Measurements from ENCODE around the gene MEIS2. TPM values are rescaled to one million over a fixed set of nuclear protein-coding genes. Genes with fewer than 3 reads are reported as not detected.

MEIS2 gene
- total and polyA plus RNA-seq, 2 of the 13 experiments (the other 11 are each of a cell fraction or from before 2014, with no cell fraction given): 10.7 to 12.4 TPM

DNA sequence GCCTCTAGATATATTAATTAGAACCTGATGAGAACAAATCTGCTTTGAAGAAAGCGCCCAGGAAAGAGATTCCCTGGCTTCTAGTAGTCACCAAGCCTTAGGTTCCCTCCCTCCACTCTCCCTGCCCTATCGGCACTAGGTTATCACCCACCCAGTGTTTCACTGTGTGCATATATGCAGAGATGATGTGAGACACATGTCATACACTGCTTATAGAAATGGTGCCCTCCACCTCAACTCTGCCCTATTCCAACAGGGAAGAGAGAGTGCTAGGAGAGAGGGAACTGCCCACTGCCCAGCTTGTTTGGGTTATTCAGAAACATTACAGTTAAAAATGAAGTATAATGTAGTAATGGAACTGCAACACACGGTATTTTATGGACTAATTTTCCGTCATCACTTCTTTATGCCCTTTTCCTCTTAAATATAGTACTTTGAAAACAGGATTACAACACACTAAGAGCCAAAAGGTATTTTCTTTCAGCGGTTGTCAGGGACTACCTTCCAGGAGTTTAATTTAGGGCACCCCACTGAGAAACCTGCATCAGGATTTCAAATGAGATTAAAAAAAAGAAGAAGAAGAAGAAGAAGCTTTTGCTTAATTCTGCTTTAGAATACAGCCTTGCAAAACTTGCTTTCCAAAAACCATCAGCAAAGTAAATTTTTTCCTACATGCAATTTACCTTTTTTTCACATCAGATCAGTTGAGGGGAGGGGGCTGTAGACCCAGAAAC is 55.3 kb downstream of the MEIS2 start:
- FAIRE-seq (no peak), ATAC-seq (no peak), DNase-seq (ENCODE audit: low spot score) (no peak)
- H3K79me2 ChIP-seq (ENCODE audit: insufficient read depth, low read length): no peaks in the 10 kb centered on the region
- in situ Hi-C loops (cut with HindIII; ENCODE audit: extremely low pct_ligation_motif_present, low pct_unique_long_range_greater_than_20kb): loop anchor here (10.0 kb wide), 1 partner anchor 50 kb away; no protein-coding TSS in a partner anchor
- no peaks in the 10 kb centered on the region for H3K9me3 ChIP-seq (ENCODE audit: low read length)
- H3K4me1 ChIP-seq (ENCODE audit: insufficient read depth, low read length): peaks cover 53% of the 10 kb centered on the region
- no peak overlapping the region for H3K9ac ChIP-seq (ENCODE audit: insufficient read depth, low read depth, low read length)
- no peak overlapping the region for H3K27ac ChIP-seq (ENCODE audit: extremely low read length, insufficient read depth, low read length)
- CTCF ChIA-PET (ENCODE audit: low intra/inter-chr PET ratio, low total read pairs): no interaction called here
- WGBS (ENCODE audit: low lambda C conversion rate): 89% methylated on average over 5 of the region's 5 CpGs
- intact Hi-C loops (cut with micrococcal nuclease; ENCODE audit: unreplicated experiment): loop anchor here (5.0 to 10.0 kb wide), 3 partner anchors 42 to 110 kb away; no protein-coding TSS in a partner anchor
- H4K20me1 ChIP-seq (ENCODE audit: insufficient read depth, low read length): no peaks in the 10 kb centered on the region
- no peak overlapping the region for H3K4me3 ChIP-seq (replicated peaks in 1 of 3; ENCODE audit: insufficient read depth in 1 of 3, low read depth in 2 of 3, low read length in 3 of 3)
- POLR2A ChIA-PET: no interaction called here
- peak overlapping the region; percentile 81; the same call in 1 of the 2 replicates for H3K4me2 ChIP-seq (ENCODE audit: low read depth, low read length)
- no peak overlapping the region for H2AFZ ChIP-seq (ENCODE audit: low read length)
- TF ChIP-seq CCDC6 (CRISPR knock-in tag; IDR thresholded peaks at IDR 0.05) (no peak), ZIK1 (CRISPR knock-in tag; IDR thresholded peaks at IDR 0.05; ENCODE audit: borderline replicate concordance, low read depth) (no peak), HDAC6 (IDR thresholded peaks at IDR 0.05; ENCODE audit: low read depth, low read length) (no peak), ZNF24 (IDR thresholded peaks at IDR 0.05) (no peak), CBX1 (IDR thresholded peaks at IDR 0.05; ENCODE audit: low read depth) (no peak), TBX2 (CRISPR knock-in tag; IDR thresholded peaks at IDR 0.05; ENCODE audit: borderline replicate concordance) (no peak), ZFP62 (CRISPR knock-in tag; IDR thresholded peaks at IDR 0.05) (no peak), ZNF572 (CRISPR knock-in tag; IDR thresholded peaks at IDR 0.05) (no peak), SKIL (CRISPR knock-in tag; IDR thresholded peaks at IDR 0.05; ENCODE audit: borderline replicate concordance) (no peak), ZNF674 (CRISPR knock-in tag; IDR thresholded peaks at IDR 0.05; ENCODE audit: low read depth) (no peak), MBD4 (IDR thresholded peaks at IDR 0.05; ENCODE audit: borderline replicate concordance, low read length) (no peak), KDM4B (CRISPR knock-in tag; IDR thresholded peaks at IDR 0.05) (no peak), ZNF589 (CRISPR knock-in tag; conservative IDR thresholded peaks at IDR 0.05) (no peak), TEAD2 (CRISPR knock-in tag; IDR thresholded peaks at IDR 0.05) (no peak), POGZ (CRISPR knock-in tag; IDR thresholded peaks at IDR 0.05) (no peak), ZNF672 (CRISPR knock-in tag; IDR thresholded peaks at IDR 0.05) (no peak), ISX (CRISPR knock-in tag; conservative IDR thresholded peaks at IDR 0.05) (no peak)
- TF ChIP-seq, protein P1, sequence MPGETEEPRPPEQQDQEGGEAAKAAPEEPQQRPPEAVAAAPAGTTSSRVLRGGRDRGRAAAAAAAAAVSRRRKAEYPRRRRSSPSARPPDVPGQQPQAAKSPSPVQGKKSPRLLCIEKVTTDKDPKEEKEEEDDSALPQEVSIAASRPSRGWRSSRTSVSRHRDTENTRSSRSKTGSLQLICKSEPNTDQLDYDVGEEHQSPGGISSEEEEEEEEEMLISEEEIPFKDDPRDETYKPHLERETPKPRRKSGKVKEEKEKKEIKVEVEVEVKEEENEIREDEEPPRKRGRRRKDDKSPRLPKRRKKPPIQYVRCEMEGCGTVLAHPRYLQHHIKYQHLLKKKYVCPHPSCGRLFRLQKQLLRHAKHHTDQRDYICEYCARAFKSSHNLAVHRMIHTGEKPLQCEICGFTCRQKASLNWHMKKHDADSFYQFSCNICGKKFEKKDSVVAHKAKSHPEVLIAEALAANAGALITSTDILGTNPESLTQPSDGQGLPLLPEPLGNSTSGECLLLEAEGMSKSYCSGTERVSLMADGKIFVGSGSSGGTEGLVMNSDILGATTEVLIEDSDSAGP (CRISPR knock-in tag; IDR thresholded peaks at IDR 0.05; ENCODE audit: borderline replicate concordance): no peak
- no TSS peak for BruUV-seq (replicated peaks)
- no peaks in the 10 kb centered on the region for H3K27me3 ChIP-seq (ENCODE audit: control insufficient read depth in 1 of 2, insufficient read depth in 2 of 2, low read length in 2 of 2)
- peaks cover 0 to 8% of the 10 kb centered on the region in 2 experiments; a peak in 2 of 5 replicates for H3K36me3 ChIP-seq (replicated peaks in 1 of 2; ENCODE audit: control insufficient read depth in 1 of 2, insufficient read depth in 2 of 2, low read length in 2 of 2)

Measured in HepG2 (cell line).